ENCODE results near the gene ABLIM2. TPM values are rescaled to one million over a fixed set of nuclear protein-coding genes. Genes with fewer than 3 reads are reported as not detected.

Gene ABLIM2
- total and polyA plus RNA-seq, 2 of the 13 experiments (the other 11 are each of a cell fraction or from before 2014, with no cell fraction given) = 0.20 to 0.37 TPM

DNA sequence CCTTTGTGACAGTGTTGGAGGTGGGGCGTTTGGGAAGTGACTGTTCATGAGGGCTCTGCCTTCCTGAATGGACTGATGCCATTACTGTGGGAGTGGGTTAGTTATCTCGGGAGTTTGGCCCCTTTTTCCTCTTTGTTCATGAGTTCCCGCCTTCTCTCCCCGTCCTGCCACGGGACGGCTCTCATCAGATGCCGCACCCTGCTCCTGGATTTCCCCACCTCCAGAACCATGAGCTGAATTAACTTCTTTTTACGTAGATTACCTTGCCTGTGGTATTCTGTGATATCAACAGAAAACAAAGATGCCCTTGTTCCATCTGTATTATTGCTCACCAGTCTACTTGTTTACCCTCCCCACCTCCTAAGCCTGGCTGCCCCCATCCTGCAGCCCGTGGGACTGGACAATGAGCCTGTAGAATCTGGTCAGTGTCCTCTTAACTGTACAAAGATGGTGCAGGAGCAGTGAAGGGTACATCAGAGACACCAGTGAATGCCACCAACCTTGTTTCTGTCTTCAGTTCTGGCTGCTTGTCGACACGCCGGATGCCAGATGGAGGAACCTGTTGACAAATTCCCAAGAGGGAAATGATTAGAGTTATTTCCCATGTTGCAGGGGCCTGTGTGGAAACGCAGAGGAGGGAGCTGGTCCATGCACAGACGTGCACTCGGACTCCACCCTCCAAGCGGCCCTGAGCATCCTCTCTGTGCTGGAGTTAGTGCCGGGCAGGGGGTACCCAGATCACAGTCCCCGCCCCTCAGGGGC is 104.7 kb downstream of the ABLIM2 start (continued):
- TF ChIP-seq, protein P1, sequence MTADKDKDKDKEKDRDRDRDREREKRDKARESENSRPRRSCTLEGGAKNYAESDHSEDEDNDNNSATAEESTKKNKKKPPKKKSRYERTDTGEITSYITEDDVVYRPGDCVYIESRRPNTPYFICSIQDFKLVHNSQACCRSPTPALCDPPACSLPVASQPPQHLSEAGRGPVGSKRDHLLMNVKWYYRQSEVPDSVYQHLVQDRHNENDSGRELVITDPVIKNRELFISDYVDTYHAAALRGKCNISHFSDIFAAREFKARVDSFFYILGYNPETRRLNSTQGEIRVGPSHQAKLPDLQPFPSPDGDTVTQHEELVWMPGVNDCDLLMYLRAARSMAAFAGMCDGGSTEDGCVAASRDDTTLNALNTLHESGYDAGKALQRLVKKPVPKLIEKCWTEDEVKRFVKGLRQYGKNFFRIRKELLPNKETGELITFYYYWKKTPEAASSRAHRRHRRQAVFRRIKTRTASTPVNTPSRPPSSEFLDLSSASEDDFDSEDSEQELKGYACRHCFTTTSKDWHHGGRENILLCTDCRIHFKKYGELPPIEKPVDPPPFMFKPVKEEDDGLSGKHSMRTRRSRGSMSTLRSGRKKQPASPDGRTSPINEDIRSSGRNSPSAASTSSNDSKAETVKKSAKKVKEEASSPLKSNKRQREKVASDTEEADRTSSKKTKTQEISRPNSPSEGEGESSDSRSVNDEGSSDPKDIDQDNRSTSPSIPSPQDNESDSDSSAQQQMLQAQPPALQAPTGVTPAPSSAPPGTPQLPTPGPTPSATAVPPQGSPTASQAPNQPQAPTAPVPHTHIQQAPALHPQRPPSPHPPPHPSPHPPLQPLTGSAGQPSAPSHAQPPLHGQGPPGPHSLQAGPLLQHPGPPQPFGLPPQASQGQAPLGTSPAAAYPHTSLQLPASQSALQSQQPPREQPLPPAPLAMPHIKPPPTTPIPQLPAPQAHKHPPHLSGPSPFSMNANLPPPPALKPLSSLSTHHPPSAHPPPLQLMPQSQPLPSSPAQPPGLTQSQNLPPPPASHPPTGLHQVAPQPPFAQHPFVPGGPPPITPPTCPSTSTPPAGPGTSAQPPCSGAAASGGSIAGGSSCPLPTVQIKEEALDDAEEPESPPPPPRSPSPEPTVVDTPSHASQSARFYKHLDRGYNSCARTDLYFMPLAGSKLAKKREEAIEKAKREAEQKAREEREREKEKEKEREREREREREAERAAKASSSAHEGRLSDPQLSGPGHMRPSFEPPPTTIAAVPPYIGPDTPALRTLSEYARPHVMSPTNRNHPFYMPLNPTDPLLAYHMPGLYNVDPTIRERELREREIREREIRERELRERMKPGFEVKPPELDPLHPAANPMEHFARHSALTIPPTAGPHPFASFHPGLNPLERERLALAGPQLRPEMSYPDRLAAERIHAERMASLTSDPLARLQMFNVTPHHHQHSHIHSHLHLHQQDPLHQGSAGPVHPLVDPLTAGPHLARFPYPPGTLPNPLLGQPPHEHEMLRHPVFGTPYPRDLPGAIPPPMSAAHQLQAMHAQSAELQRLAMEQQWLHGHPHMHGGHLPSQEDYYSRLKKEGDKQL (CRISPR knock-in tag; IDR thresholded peaks at IDR 0.05; ENCODE audit: low read depth) = no peak
- TF ChIP-seq, protein P2, sequence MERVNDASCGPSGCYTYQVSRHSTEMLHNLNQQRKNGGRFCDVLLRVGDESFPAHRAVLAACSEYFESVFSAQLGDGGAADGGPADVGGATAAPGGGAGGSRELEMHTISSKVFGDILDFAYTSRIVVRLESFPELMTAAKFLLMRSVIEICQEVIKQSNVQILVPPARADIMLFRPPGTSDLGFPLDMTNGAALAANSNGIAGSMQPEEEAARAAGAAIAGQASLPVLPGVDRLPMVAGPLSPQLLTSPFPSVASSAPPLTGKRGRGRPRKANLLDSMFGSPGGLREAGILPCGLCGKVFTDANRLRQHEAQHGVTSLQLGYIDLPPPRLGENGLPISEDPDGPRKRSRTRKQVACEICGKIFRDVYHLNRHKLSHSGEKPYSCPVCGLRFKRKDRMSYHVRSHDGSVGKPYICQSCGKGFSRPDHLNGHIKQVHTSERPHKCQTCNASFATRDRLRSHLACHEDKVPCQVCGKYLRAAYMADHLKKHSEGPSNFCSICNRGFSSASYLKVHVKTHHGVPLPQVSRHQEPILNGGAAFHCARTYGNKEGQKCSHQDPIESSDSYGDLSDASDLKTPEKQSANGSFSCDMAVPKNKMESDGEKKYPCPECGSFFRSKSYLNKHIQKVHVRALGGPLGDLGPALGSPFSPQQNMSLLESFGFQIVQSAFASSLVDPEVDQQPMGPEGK (CRISPR knock-in tag; IDR thresholded peaks at IDR 0.05) = peak; percentile 86
- peak; percentile 24; the same call in 1 of the 2 replicates for TF ChIP-seq CEBPG (CRISPR knock-in tag; IDR thresholded peaks at IDR 0.05)
- TF ChIP-seq FOXA3 (CRISPR knock-in tag; IDR thresholded peaks at IDR 0.05) = peak; percentile 64
- TF ChIP-seq ZNF251 (CRISPR knock-in tag; IDR thresholded peaks at IDR 0.05) = no peak
- no peak for TF ChIP-seq BORCS8-MEF2B (CRISPR knock-in tag; IDR thresholded peaks at IDR 0.05)
- TF ChIP-seq SP5 (CRISPR knock-in tag; IDR thresholded peaks at IDR 0.05; ENCODE audit: borderline replicate concordance, low read depth) = 0 out of 2 replicates have a peak, but pooled peaks have one; percentile 12
- no peak for TF ChIP-seq LCORL (IDR thresholded peaks at IDR 0.05)
- TF ChIP-seq LCORL (CRISPR knock-in tag; IDR thresholded peaks at IDR 0.05) = no peak
- TF ChIP-seq NCOA1 (CRISPR knock-in tag; IDR thresholded peaks at IDR 0.05) = no peak
- no peak for TF ChIP-seq ZNF607 (CRISPR knock-in tag; IDR thresholded peaks at IDR 0.05; ENCODE audit: borderline replicate concordance)
- no peak for TF ChIP-seq MAFG (CRISPR knock-in tag; IDR thresholded peaks at IDR 0.05)
- TF ChIP-seq XRCC5 (optimal IDR thresholded peaks at IDR 0.05; ENCODE audit: low read length) = peak; percentile 34
- no peak for TF ChIP-seq ZNF451 (CRISPR knock-in tag; IDR thresholded peaks at IDR 0.05)
- TF ChIP-seq ZNF792 (CRISPR knock-in tag; IDR thresholded peaks at IDR 0.05) = no peak
- TF ChIP-seq ZNF34 (CRISPR knock-in tag; IDR thresholded peaks at IDR 0.05; ENCODE audit: borderline replicate concordance) = no peak
- no peak for TF ChIP-seq ZNF567 (CRISPR knock-in tag; IDR thresholded peaks at IDR 0.05; ENCODE audit: borderline replicate concordance)
- TF ChIP-seq AGO2 (optimal IDR thresholded peaks at IDR 0.05; ENCODE audit: low read depth, low read length) = no peak
- TF ChIP-seq PHF21A (CRISPR knock-in tag; IDR thresholded peaks at IDR 0.05) = peak; percentile 59
- no peak for TF ChIP-seq ZNF766 (CRISPR knock-in tag; IDR thresholded peaks at IDR 0.05; ENCODE audit: borderline replicate concordance)
- TF ChIP-seq ZNF20 (CRISPR knock-in tag; IDR thresholded peaks at IDR 0.05) = no peak
- TF ChIP-seq BCL6 (CRISPR knock-in tag; IDR thresholded peaks at IDR 0.05) = 0 out of 2 replicates have a peak, but pooled peaks have one; percentile 14
- TF ChIP-seq ZNF564 (CRISPR knock-in tag; IDR thresholded peaks at IDR 0.05) = peak; percentile 96
- no peak for TF ChIP-seq NR2C2 (CRISPR knock-in tag; IDR thresholded peaks at IDR 0.05; ENCODE audit: borderline replicate concordance)
- 0 out of 2 replicates have a peak, but pooled peaks have one; percentile 10 for TF ChIP-seq RARA (CRISPR knock-in tag; IDR thresholded peaks at IDR 0.05)
- no peak for TF ChIP-seq ZNF30 (CRISPR knock-in tag; IDR thresholded peaks at IDR 0.05)
- no peak for TF ChIP-seq NFKBIZ (CRISPR knock-in tag; IDR thresholded peaks at IDR 0.05)

Measured in HepG2 (cell line).